ENCODE results near the gene IQCN.

DNA sequence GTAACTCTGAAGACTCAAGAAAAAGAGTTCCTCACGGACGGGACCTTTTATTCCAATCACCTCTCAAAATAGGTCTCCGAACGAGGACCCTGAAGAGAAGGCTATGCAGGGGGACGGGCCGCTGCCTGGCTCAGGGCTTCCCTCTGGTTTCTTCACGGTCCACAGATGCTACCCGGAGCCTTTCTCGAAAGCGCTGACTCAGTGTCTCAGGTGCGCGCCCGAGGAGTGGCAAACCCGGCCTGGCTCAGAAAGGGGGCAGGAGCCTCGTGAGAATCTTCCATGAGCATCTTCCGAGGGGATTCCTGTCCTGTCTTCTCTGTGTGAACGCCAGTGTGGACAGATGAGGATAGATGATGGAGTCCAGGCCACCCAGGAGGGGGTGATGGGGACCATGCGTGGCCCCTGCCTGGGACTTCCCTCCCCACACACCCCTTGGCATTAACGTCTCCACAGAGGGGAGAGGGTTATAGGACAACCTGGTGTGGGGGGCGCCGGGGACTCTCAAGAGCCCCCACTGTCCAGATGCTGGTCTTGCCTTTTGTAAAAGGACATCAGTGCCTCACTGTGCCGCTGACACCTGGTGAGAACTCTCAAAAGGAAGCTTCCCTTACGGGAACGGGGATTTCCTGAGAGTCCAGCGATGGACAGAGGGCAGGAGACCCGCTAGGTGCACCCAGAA, 32.1 kb upstream of the IQCN start:
- TF ChIP-seq FOXM1 (IDR thresholded peaks at IDR 0.05; ENCODE audit: borderline replicate concordance, low read depth) (no peak), RAD21 (IDR thresholded peaks at IDR 0.05; ENCODE audit: low read depth) (no peak)
- TF ChIP-seq, protein P1, sequence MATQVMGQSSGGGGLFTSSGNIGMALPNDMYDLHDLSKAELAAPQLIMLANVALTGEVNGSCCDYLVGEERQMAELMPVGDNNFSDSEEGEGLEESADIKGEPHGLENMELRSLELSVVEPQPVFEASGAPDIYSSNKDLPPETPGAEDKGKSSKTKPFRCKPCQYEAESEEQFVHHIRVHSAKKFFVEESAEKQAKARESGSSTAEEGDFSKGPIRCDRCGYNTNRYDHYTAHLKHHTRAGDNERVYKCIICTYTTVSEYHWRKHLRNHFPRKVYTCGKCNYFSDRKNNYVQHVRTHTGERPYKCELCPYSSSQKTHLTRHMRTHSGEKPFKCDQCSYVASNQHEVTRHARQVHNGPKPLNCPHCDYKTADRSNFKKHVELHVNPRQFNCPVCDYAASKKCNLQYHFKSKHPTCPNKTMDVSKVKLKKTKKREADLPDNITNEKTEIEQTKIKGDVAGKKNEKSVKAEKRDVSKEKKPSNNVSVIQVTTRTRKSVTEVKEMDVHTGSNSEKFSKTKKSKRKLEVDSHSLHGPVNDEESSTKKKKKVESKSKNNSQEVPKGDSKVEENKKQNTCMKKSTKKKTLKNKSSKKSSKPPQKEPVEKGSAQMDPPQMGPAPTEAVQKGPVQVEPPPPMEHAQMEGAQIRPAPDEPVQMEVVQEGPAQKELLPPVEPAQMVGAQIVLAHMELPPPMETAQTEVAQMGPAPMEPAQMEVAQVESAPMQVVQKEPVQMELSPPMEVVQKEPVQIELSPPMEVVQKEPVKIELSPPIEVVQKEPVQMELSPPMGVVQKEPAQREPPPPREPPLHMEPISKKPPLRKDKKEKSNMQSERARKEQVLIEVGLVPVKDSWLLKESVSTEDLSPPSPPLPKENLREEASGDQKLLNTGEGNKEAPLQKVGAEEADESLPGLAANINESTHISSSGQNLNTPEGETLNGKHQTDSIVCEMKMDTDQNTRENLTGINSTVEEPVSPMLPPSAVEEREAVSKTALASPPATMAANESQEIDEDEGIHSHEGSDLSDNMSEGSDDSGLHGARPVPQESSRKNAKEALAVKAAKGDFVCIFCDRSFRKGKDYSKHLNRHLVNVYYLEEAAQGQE (IDR thresholded peaks at IDR 0.05; ENCODE audit: low read depth) = no peak
- TF ChIP-seq, protein P2, sequence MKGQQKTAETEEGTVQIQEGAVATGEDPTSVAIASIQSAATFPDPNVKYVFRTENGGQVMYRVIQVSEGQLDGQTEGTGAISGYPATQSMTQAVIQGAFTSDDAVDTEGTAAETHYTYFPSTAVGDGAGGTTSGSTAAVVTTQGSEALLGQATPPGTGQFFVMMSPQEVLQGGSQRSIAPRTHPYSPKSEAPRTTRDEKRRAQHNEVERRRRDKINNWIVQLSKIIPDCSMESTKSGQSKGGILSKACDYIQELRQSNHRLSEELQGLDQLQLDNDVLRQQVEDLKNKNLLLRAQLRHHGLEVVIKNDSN (IDR thresholded peaks at IDR 0.05) = no peak
